ENCODE measurements around the gene UNC5C. TPM values are rescaled to one million over a fixed set of nuclear protein-coding genes. Genes with fewer than 3 reads are reported as not detected.
A peak's percentile ranks its signal among the peaks of the same experiment; 100 is the strongest.

UNC5C gene
- total RNA-seq, 1 donor from 2014 or later = 43.8 TPM

GRCh38 chr4:95191537-95191936 lies 357.2 kb downstream of the UNC5C start:
- peaks cover 3% of the 10 kb centered on the region for H3K9me3 Mint-ChIP-seq (ENCODE audit: low read depth)
- no peak overlapping the region for H3K4me3 Mint-ChIP-seq (ENCODE audit: low read depth)
- H3K4me1 Mint-ChIP-seq (ENCODE audit: low read depth) = peaks cover 19% of the 10 kb centered on the region
- DNase-seq (ENCODE audit: low spot score, unreplicated experiment) = no peak
- TF ChIP-seq CTCF (IDR thresholded peaks at IDR 0.05; ENCODE audit: unreplicated experiment) = no peak
- H3K36me3 Mint-ChIP-seq (ENCODE audit: insufficient read depth) = peaks cover 38% of the 10 kb centered on the region
- peaks cover 6% of the 10 kb centered on the region for H3K27me3 Mint-ChIP-seq
- H3K27ac Mint-ChIP-seq = no peak overlapping the region

GRCh38 chr4:95190751-95191436 lies 357.9 kb downstream of the UNC5C start:
- peak overlapping the region; percentile 10 for H3K27ac Mint-ChIP-seq
- DNase-seq (ENCODE audit: low spot score, unreplicated experiment) = no peak
- H3K4me1 Mint-ChIP-seq (ENCODE audit: low read depth) = peaks cover 20% of the 10 kb centered on the region
- H3K36me3 Mint-ChIP-seq (ENCODE audit: insufficient read depth) = peaks cover 39% of the 10 kb centered on the region
- no peak for TF ChIP-seq CTCF (IDR thresholded peaks at IDR 0.05; ENCODE audit: unreplicated experiment)
- H3K27me3 Mint-ChIP-seq = peaks cover 6% of the 10 kb centered on the region
- no peak overlapping the region for H3K4me3 Mint-ChIP-seq (ENCODE audit: low read depth)
- peaks cover 3% of the 10 kb centered on the region for H3K9me3 Mint-ChIP-seq (ENCODE audit: low read depth)

GRCh38 chr4:95188701-95189370 lies 359.9 kb downstream of the UNC5C start:
- Mint-ChIP-seq H3K27ac (no peak overlapping the region), H3K36me3 (ENCODE audit: insufficient read depth) (peaks cover 30% of the 10 kb centered on the region), H3K4me1 (ENCODE audit: low read depth) (peaks cover 22% of the 10 kb centered on the region)

GRCh38 chr4:95186666-95187065 lies 362.1 kb downstream of the UNC5C start:
- Mint-ChIP-seq H3K4me1 (ENCODE audit: low read depth) (peaks cover 34% of the 10 kb centered on the region), H3K27ac (peak overlapping the region; percentile 84), H3K9me3 (ENCODE audit: low read depth) (peaks cover 3% of the 10 kb centered on the region), H3K27me3 (no peaks in the 10 kb centered on the region), H3K4me3 (ENCODE audit: low read depth) (no peak overlapping the region), H3K36me3 (ENCODE audit: insufficient read depth) (peaks cover 34% of the 10 kb centered on the region)
- no peak for DNase-seq (ENCODE audit: low spot score, unreplicated experiment)
- no peak for TF ChIP-seq CTCF (IDR thresholded peaks at IDR 0.05; ENCODE audit: unreplicated experiment)

More at GRCh38 chr4:95188701-95189370, 359.9 kb downstream of the UNC5C start:
- peaks cover 3% of the 10 kb centered on the region for H3K9me3 Mint-ChIP-seq (ENCODE audit: low read depth)
- DNase-seq (ENCODE audit: low spot score, unreplicated experiment) = no peak
- no peak for TF ChIP-seq CTCF (IDR thresholded peaks at IDR 0.05; ENCODE audit: unreplicated experiment)
- no peak overlapping the region for H3K4me3 Mint-ChIP-seq (ENCODE audit: low read depth)
- peaks cover 4% of the 10 kb centered on the region for H3K27me3 Mint-ChIP-seq

- DNase-seq (ENCODE audit: low spot score, unreplicated experiment) = no peak
- peaks cover 35% of the 10 kb centered on the region for H3K4me1 Mint-ChIP-seq (ENCODE audit: low read depth)
- peaks cover 40% of the 10 kb centered on the region for H3K36me3 Mint-ChIP-seq (ENCODE audit: insufficient read depth)
- no peak for TF ChIP-seq CTCF (IDR thresholded peaks at IDR 0.05; ENCODE audit: unreplicated experiment)
- H3K9me3 Mint-ChIP-seq (ENCODE audit: low read depth) = no peaks in the 10 kb centered on the region
- no peaks in the 10 kb centered on the region for H3K27me3 Mint-ChIP-seq
- H3K4me3 Mint-ChIP-seq (ENCODE audit: low read depth) = no peak overlapping the region
- no peak overlapping the region for H3K27ac Mint-ChIP-seq
Observed at GRCh38 chr4:95183656-95184408, 364.9 kb downstream of the UNC5C start.

Measured in progenitor cell of endocrine pancreas (in vitro differentiated cells).